ENCODE results near the gene UTP3.
A peak's percentile ranks its signal among the peaks of the same experiment; 100 is the strongest.
"Not testable (repeated sequence)": the region's sequence is repeated elsewhere in the genome, so short reads cannot be mapped to it uniquely, and the experiment has no call there.

UTP3 gene

DNA sequence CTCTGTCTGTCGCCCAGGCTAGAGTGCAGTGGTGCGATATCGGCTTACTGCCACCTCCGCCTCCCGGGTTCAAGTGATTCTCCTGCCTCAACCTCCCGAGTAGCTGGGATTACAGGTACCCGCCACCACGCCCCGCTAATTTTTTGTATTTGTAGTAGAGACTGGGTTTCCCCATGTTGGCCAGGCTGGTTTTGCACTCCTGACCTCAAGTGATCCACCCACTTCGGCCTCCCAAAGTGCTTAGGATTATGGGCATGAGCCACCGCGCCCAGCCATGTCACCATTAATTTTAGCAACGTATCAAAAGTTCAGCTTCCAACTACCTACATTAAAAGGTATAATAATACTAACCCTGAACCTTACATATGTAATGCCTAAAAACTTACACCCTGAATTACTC is 940 bp upstream of the UTP3 start:
- no peak for DNase-seq

DNA sequence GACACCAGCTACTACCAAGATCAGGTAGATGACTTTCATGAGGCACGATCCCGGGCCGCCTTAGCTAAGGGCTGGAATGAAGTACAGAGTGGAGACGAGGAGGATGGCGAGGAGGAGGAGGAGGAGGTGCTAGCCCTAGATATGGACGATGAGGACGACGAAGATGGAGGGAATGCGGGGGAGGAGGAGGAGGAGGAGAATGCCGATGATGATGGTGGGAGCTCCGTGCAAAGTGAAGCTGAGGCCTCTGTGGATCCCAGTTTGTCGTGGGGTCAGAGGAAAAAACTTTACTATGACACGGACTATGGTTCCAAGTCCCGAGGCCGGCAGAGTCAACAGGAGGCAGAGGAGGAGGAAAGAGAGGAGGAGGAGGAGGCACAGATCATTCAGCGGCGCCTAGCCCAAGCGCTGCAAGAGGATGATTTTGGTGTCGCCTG is 481 bp downstream of the UTP3 start:
- peak in 2 of 6 experiments; percentile 10 to 36 for DNase-seq

- no peak for DNase-seq
Measured at GRCh38 chr4:70691661-70692060, 3.3 kb downstream of the UTP3 start.

DNA sequence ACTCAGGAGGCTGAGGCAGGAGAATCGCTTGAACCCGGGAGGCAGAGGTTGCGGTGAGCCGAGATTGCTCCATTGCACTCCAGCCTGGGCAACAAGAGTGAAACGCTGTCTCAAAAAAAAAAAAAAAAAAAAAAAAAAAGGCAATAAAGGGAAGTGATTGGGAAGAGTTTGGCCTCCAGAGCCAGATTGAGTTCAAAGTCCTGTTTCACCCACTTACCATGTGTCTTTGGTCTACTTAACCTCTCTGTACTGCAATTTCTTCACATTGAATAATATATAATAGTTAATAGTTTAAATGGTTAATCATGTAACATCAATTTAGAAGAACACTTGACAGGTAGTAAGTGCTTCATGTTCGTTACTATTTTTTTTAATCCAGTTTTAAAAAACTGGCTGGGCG is 6.3 kb downstream of the UTP3 start:
- DNase-seq = not testable (repeated sequence)

DNA sequence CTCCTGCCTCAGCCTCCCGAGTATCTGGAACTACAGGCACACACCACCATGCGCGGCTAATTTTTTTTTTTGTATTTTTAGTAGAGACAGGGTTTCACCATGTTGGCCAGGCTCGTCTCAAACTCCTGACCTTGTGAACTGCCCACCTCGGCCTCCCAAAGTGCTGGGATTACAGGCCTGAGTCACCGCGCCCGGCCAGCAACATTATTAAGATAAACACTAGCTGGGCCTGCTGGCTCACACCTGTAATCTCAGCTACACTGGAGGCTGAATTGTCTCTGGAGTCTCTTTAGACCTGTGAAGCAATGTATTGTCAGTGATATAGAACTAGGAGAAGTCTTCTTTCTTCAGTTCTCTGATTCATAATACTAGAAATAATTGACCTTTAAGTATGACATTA is 10.1 kb downstream of the UTP3 start:
- DNase-seq = not testable (repeated sequence)

GRCh38 chr4:70700712-70701111 is 12.4 kb downstream of the UTP3 start:
- no peak for DNase-seq

DNA sequence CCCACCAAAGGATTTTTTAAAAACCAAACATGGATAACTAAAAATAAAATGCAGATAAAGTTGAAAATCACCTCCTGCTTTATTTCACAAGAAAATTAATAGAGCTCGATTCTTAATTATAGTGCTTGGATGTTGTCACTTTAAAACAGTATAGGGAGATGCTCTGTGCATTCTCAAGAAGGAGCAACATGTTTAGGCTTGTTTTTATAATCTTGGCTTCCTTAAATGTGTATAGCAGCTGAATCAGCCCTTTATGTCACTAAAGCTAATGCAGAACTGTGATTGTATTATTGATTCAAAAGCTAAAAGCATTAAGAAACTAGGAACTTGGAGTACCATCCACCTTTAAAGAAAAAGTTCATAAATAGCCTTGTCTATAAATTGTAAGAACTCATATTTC is 12.9 kb downstream of the UTP3 start:
- no peak for DNase-seq

- not testable (repeated sequence) for DNase-seq
Measured at GRCh38 chr4:70702592-70702991, 14.3 kb downstream of the UTP3 start.

DNA sequence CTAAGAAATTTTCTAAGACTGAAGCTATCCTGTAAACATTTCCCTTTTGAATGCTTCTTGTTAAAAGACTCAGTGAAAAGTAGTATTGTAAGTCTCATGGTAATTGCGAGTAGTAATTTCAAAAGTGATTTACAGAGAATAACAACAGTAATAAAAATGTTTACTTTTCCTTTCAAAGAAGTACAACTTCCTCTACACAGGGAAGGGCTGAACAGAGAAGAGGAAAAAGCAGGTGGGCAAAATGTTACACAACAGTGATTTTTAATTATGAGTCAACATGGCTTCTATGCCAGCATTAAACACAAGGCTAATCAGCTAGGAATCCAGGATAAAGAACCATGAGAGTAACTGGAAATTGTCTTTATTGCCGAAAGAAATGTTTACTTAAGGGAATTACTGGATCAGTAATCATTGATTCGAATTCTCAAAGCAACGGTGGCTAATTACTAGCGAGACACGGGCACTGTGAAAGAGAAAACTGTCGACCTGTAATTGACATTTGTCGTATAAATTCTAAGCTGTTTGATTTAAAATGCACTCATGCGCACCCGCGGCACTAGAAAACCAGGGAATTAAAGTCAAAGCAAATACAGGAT is 15.4 kb downstream of the UTP3 start:
- no peak for DNase-seq

GRCh38 chr4:70704215-70704930 is 16.0 kb downstream of the UTP3 start:
- DNase-seq = peak; percentile 35 to 67 (median 60)

GRCh38 chr4:70704931-70705182 is 16.5 kb downstream of the UTP3 start:
- DNase-seq = peak in 2 of 6 experiments; percentile 50 to 59

- peak; percentile 56 to 84 (median 70) for DNase-seq
Measured at GRCh38 chr4:70705183-70706043, 17.1 kb downstream of the UTP3 start.

GRCh38 chr4:70706044-70706461 is 17.7 kb downstream of the UTP3 start:
- DNase-seq = peak in 1 of 6 experiments; percentile 24

DNA sequence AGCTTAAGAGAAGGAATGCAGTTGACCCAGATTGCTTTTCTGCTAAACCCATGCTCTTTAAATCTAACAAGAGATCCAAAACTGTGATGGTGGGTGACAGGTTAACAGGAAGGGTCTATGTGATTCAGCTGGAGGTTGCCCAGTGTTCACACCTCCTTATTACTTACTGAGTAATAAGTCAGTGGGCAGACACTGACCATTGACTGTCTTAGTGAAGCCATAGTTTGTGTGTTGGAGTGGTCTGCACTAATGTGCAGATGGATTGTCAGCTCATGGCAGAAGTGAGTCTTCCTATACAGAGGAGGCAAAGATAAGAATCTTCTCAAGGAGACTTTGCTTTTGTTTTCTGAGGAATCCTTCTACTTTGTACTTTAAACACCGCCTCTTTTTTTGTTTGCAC is 18.2 kb downstream of the UTP3 start:
- DNase-seq = no peak

DNA sequence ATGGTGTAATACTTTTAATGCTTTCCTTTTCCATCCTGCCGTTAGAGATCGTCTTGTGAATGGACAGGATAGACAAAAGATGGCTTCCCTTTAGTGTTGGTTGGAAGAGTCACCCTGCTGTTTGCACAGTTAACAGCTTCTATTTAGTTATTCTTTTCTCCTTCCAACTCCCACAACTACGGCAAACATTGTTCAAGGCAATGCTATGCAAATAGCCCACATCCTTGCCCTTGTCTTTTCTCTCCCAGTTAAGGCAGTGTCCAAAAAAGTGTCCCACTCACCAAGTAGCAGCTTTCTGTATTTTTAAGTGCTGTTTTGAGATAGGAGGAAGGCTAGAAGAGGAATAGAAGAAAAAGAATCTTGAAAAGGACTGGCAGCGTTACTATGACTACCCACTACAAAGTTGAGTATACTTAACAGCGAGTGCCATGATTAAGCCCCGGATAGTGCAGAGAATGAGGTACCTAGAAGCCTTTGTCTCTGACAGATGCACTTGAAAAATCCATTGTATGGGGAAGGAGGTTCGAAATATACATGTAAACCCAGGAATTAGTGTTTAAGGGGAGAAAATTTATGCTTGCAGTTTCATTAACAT is 21.4 kb downstream of the UTP3 start:
- no peak for DNase-seq

DNA sequence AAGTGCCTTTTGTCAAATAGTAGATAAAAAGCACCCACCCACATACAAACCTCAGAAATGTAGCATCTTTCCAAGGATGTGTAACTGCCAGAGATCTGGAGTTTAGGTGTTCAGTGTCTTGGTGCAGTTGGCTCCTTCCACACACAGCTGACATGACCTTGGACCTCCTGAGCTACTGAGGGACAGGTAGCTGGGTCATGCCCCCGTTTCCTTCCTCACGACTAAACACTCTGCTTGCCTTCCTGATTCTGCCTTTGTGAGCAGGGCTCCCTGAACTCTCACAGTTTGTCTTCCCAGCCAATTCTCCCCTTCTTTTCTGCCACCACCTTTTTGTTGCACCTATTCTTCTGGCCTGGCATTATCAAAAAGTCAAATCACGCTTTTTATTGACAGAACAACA is 23.3 kb downstream of the UTP3 start:
- no peak for DNase-seq

GRCh38 chr4:70712150-70712549 is 23.8 kb downstream of the UTP3 start:
- DNase-seq = no peak

- no peak for DNase-seq
Measured at GRCh38 chr4:70712604-70713452, 24.5 kb downstream of the UTP3 start.

- DNase-seq = no peak
Measured at GRCh38 chr4:70713453-70714078, 25.2 kb downstream of the UTP3 start.

GRCh38 chr4:70714079-70714887 is 26.0 kb downstream of the UTP3 start:
- no peak for DNase-seq

GRCh38 chr4:70715097-70715496 is 26.8 kb downstream of the UTP3 start:
- no peak for DNase-seq
